DOHH2 (cell line): ENCODE data around the gene NOXO1.

Experiments used
- EZH2phosphoT487 ChIP-seq: fragments of 200-600 bp; sonication (generic); IDR thresholded peaks from 2 replicates; pipeline ENCODE4 v1.6.1; 2017; ENCODE audit warnings: borderline replicate concordance, mild to moderate bottlenecking, antibody characterized with exemption, low read length, moderate library complexity, mixed read lengths
- TF ChIP-seq, protein P1 (sequence below): fragments of 200-600 bp; sonication (generic); IDR thresholded peaks from one replicate; pipeline ENCODE4 v1.5.1; 2014; ENCODE audit warnings: antibody characterized with exemption, mild to moderate bottlenecking, low read depth, low read length; ENCODE audit not compliant: poor library complexity, severe bottlenecking

DNA sequence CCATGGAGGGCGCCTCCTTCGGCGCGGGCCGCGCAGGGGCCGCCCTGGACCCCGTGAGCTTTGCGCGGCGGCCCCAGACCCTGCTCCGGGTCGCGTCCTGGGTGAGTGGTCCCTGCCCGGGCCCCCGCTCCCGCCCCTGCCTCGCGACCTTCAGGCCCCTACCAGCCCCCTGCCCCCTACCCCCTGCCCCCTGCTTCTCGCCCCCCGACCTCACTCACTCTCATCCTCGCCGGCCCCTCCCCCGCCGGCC lies 8.8 kb upstream of the NOXO1 start:
- TF ChIP-seq, protein P1, sequence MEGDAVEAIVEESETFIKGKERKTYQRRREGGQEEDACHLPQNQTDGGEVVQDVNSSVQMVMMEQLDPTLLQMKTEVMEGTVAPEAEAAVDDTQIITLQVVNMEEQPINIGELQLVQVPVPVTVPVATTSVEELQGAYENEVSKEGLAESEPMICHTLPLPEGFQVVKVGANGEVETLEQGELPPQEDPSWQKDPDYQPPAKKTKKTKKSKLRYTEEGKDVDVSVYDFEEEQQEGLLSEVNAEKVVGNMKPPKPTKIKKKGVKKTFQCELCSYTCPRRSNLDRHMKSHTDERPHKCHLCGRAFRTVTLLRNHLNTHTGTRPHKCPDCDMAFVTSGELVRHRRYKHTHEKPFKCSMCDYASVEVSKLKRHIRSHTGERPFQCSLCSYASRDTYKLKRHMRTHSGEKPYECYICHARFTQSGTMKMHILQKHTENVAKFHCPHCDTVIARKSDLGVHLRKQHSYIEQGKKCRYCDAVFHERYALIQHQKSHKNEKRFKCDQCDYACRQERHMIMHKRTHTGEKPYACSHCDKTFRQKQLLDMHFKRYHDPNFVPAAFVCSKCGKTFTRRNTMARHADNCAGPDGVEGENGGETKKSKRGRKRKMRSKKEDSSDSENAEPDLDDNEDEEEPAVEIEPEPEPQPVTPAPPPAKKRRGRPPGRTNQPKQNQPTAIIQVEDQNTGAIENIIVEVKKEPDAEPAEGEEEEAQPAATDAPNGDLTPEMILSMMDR = no peak
- no peak for TF ChIP-seq EZH2phosphoT487
